Natural killer cell (primary cell): ENCODE results near the gene NTMT1. TPM values are rescaled to one million over a fixed set of nuclear protein-coding genes. Genes with fewer than 3 reads are reported as not detected.

Experiments used
- ATAC-seq, 3 donors: fragments of 150-1000 bp in 2 of 3; fragments of 200-7000 bp in 1 of 3; cut with Tn5 transposase; 1 replicate in 1 of 3; 2 replicates in 2 of 3; pipeline ENCODE4 v1.10.0; 2021; ENCODE audit warnings: mild to moderate bottlenecking in 2 of 3, moderate library complexity in 2 of 3
- DNase-seq, 2 donors: peaks; one replicate each; pipeline versions ENCODE4 v3.0.0 to v3.0.0-alpha.2; 2013 to 2021; ENCODE audit warnings: mixed read lengths in 1 of 2
- H3K27ac ChIP-seq: one replicate; pipeline ENCODE4 v1.5.1; 2013; ENCODE audit warnings: mild to moderate bottlenecking, low read length
- H3K27me3 ChIP-seq: one replicate; pipeline ENCODE4 v1.6.1; 2013; ENCODE audit warnings: low read length; ENCODE audit not compliant: control insufficient read depth, insufficient read depth
- H3K36me3 ChIP-seq: one replicate; pipeline ENCODE4 v1.6.1; 2013; ENCODE audit warnings: low read length; ENCODE audit not compliant: control insufficient read depth, insufficient read depth
- H3K4me1 ChIP-seq: one replicate; pipeline ENCODE4 v1.6.1; 2013; ENCODE audit warnings: low read length; ENCODE audit not compliant: control insufficient read depth, insufficient read depth
- H3K4me3 ChIP-seq: one replicate; pipeline ENCODE4 v1.5.1; 2013; ENCODE audit warnings: low read length
- H3K9me3 ChIP-seq: one replicate; pipeline ENCODE4 v1.6.1; 2013; ENCODE audit warnings: low read length; ENCODE audit not compliant: control insufficient read depth, insufficient read depth
- H3K27ac Mint-ChIP-seq, 2 donors: one replicate each; pipeline ENCODE4 v1.8.0; 2022; ENCODE audit warnings: mild to moderate bottlenecking in 2 of 2, mixed read lengths in 2 of 2, moderate library complexity in 1 of 2
- H3K27me3 Mint-ChIP-seq, 2 donors: one replicate each; pipeline ENCODE4 v1.8.0; 2022; ENCODE audit warnings: low read depth in 2 of 2, mixed read lengths in 2 of 2
- H3K36me3 Mint-ChIP-seq: one replicate; pipeline ENCODE4 v1.8.0; 2022; ENCODE audit warnings: mixed read lengths
- H3K4me1 Mint-ChIP-seq, 2 donors: one replicate each; pipeline ENCODE4 v1.8.0; 2022; ENCODE audit warnings: mixed read lengths in 2 of 2
- H3K4me3 Mint-ChIP-seq: one replicate; pipeline ENCODE4 v1.8.0; 2022; ENCODE audit warnings: mild to moderate bottlenecking, moderate library complexity, mixed read lengths
- H3K9me3 Mint-ChIP-seq, 2 donors: one replicate each; pipeline ENCODE4 v1.8.0; 2022; ENCODE audit warnings: mixed read lengths in 2 of 2
- WGBS: methylation state at CpG from one replicate; pipeline ENCODE4 v1.1.7; 2013; ENCODE audit warnings: missing lambda C conversion rate; ENCODE audit not compliant: insufficient coverage; 5-methylcytosine and 5-hydroxymethylcytosine counted together
- intact Hi-C: fragments of 100-400 bp; cut with micrococcal nuclease; formaldehyde crosslinking; loops from one replicate; pipeline ENCODE4 v1.14.2; 2022
- total RNA-seq, 4 donors: library from RNA; stranded (reverse); fragments of 120-200 nt in 1 of 4; gene quantifications; one replicate each; pipeline versions ENCODE4 v1.2.3 to v1.2.4, GENCODE V29; 2013 to 2022
- TF ChIP-seq, protein P1 (sequence below): fragments of 200-600 bp; IDR thresholded peaks from one replicate; pipeline ENCODE4 v1.8.0; 2022; ENCODE audit warnings: antibody characterized with exemption

The NTMT1 gene
- total RNA-seq, 3 donors from 2014 or later (not counting 1 experiment from before 2014, with no cell fraction given), result 17.1 to 23.5 (median 17.1) TPM

- TF ChIP-seq, protein P1, sequence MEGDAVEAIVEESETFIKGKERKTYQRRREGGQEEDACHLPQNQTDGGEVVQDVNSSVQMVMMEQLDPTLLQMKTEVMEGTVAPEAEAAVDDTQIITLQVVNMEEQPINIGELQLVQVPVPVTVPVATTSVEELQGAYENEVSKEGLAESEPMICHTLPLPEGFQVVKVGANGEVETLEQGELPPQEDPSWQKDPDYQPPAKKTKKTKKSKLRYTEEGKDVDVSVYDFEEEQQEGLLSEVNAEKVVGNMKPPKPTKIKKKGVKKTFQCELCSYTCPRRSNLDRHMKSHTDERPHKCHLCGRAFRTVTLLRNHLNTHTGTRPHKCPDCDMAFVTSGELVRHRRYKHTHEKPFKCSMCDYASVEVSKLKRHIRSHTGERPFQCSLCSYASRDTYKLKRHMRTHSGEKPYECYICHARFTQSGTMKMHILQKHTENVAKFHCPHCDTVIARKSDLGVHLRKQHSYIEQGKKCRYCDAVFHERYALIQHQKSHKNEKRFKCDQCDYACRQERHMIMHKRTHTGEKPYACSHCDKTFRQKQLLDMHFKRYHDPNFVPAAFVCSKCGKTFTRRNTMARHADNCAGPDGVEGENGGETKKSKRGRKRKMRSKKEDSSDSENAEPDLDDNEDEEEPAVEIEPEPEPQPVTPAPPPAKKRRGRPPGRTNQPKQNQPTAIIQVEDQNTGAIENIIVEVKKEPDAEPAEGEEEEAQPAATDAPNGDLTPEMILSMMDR, result no peak
These were observed 28.6 kb downstream of the NTMT1 start for GRCh38 chr9:129654554-129655040.

DNA sequence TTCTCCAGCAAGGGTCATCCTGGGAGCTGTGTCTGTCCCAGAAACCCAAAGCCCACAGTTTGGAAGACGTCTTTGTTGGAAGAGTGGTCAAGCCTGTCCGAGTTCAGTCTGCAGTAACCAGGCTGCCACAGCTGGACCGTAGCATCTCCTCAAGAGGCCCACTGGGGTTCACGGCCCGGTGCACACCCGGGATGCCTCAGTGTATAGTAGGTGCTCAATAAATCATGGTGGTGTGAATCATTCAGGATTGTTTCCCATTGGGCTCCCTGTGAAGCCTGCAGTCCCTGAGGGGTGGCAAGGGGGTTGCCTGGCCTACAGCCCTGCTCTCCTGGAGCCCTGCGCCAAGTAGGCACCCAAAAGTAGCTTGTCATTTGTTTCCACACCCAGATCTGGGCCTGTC is 29.2 kb downstream of the NTMT1 start:
- H3K4me1 ChIP-seq, result no peaks in the 10 kb centered on the region
- H3K27me3 ChIP-seq, result no peaks in the 10 kb centered on the region
- TF ChIP-seq, protein P1, result no peak
- Mint-ChIP-seq H3K4me1 (no peaks in the 10 kb centered on the region), H3K27me3 (peaks cover 4 to 9% of the 10 kb centered on the region in 2 donors), H3K4me3 (no peak overlapping the region), H3K36me3 (no peaks in the 10 kb centered on the region), H3K27ac (no peak overlapping the region), H3K9me3 (no peaks in the 10 kb centered on the region)
- no peaks in the 10 kb centered on the region for H3K9me3 ChIP-seq
- H3K27ac ChIP-seq, result no peak overlapping the region
- no peak overlapping the region for H3K4me3 ChIP-seq
- no peak for ATAC-seq
- H3K36me3 ChIP-seq, result no peaks in the 10 kb centered on the region
- intact Hi-C loops, result no loop called here
- WGBS, result 96% methylated on average over 7 of the region's 7 CpGs
- DNase-seq, result no peak

More at GRCh38 chr9:129654554-129655040, 28.6 kb downstream of the NTMT1 start:
- intact Hi-C loops, result no loop called here
- no peaks in the 10 kb centered on the region for H3K36me3 Mint-ChIP-seq
- no peak overlapping the region for H3K27ac Mint-ChIP-seq
- WGBS, result 73% methylated on average over 17 of the region's 20 CpGs
- H3K4me3 ChIP-seq, result no peak overlapping the region
- H3K4me1 Mint-ChIP-seq, result no peaks in the 10 kb centered on the region
- H3K4me1 ChIP-seq, result no peaks in the 10 kb centered on the region
- no peak for ATAC-seq
- H3K27me3 ChIP-seq, result no peaks in the 10 kb centered on the region
- H3K4me3 Mint-ChIP-seq, result no peak overlapping the region
- no peaks in the 10 kb centered on the region for H3K36me3 ChIP-seq
- H3K27ac ChIP-seq, result no peak overlapping the region
- no peaks in the 10 kb centered on the region for H3K9me3 Mint-ChIP-seq
- peaks cover 2 to 9% of the 10 kb centered on the region in 2 donors for H3K27me3 Mint-ChIP-seq
- no peaks in the 10 kb centered on the region for H3K9me3 ChIP-seq
- no peak for DNase-seq

GRCh38 chr9:129655696-129656095 is 29.7 kb downstream of the NTMT1 start:
- H3K36me3 Mint-ChIP-seq, result no peaks in the 10 kb centered on the region
- H3K27me3 ChIP-seq, result no peaks in the 10 kb centered on the region
- no peaks in the 10 kb centered on the region for H3K36me3 ChIP-seq
- H3K4me1 ChIP-seq, result no peaks in the 10 kb centered on the region
- H3K9me3 ChIP-seq, result no peaks in the 10 kb centered on the region
- TF ChIP-seq, protein P1, result no peak
- no peak overlapping the region for H3K4me3 ChIP-seq
- intact Hi-C loops, result no loop called here
- H3K9me3 Mint-ChIP-seq, result no peaks in the 10 kb centered on the region
- H3K27ac Mint-ChIP-seq, result no peak overlapping the region
- H3K27me3 Mint-ChIP-seq, result peaks cover 4 to 9% of the 10 kb centered on the region in 2 donors
- no peak overlapping the region for H3K27ac ChIP-seq
- no peaks in the 10 kb centered on the region for H3K4me1 Mint-ChIP-seq
- DNase-seq (no peak), ATAC-seq (no peak)
- H3K4me3 Mint-ChIP-seq, result no peak overlapping the region
- 77% methylated on average over 7 of the region's 7 CpGs for WGBS

- Mint-ChIP-seq H3K4me3 (no peak overlapping the region), H3K27me3 (peaks cover 4 to 9% of the 10 kb centered on the region in 2 donors), H3K27ac (no peak overlapping the region), H3K4me1 (no peaks in the 10 kb centered on the region), H3K9me3 (no peaks in the 10 kb centered on the region), H3K36me3 (no peaks in the 10 kb centered on the region)
- intact Hi-C loops, result no loop called here
- TF ChIP-seq, protein P1, result no peak
- no peak for DNase-seq
- no peaks in the 10 kb centered on the region for H3K9me3 ChIP-seq
- H3K4me3 ChIP-seq, result no peak overlapping the region
- ATAC-seq, result no peak
- H3K27ac ChIP-seq, result no peak overlapping the region
- no peaks in the 10 kb centered on the region for H3K36me3 ChIP-seq
- no peaks in the 10 kb centered on the region for H3K27me3 ChIP-seq
- WGBS, result 84% methylated on average over 11 of the region's 12 CpGs
- H3K4me1 ChIP-seq, result no peaks in the 10 kb centered on the region
These were observed 30.9 kb downstream of the NTMT1 start for GRCh38 chr9:129656795-129657390.
